Renal cortical epithelial cell (primary cell): ENCODE measurements around the gene ANXA4. TPM values are rescaled to one million over a fixed set of nuclear protein-coding genes. Genes with fewer than 3 reads are reported as not detected.

Source experiments
- DNase-seq: peaks from one replicate; pipeline ENCODE4 v3.0.0-alpha.2; 2011; ENCODE audit warnings: low read depth
- total RNA-seq: library from RNA; depleted of rRNA; stranded (reverse); fragments of >200 nt; gene quantifications from 2 replicates; pipeline ENCODE4 v1.2.3, GENCODE V29; 2014

The ANXA4 gene
- total RNA-seq, 1 donor from 2014 or later, result 424 TPM

DNA sequence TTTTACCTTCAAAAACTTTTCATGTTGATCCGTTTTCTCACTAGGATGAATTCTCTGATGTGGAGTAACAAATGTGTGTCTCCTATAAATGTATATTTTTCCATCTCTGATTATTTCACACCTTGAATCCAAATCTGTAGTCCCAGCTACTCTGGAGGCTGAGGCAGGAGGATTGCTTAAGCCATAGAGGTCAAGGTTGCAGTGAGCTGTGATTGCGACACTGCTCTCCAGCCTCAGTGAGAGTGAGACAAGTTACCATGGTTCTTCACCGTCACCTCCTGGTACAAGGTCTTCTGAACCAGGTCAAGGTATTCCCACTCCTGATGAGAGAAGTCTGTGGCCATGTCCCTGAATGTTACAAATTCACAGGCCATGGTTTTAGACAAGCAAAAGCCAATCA, 102.6 kb downstream of the ANXA4 start:
- no peak for DNase-seq

DNA sequence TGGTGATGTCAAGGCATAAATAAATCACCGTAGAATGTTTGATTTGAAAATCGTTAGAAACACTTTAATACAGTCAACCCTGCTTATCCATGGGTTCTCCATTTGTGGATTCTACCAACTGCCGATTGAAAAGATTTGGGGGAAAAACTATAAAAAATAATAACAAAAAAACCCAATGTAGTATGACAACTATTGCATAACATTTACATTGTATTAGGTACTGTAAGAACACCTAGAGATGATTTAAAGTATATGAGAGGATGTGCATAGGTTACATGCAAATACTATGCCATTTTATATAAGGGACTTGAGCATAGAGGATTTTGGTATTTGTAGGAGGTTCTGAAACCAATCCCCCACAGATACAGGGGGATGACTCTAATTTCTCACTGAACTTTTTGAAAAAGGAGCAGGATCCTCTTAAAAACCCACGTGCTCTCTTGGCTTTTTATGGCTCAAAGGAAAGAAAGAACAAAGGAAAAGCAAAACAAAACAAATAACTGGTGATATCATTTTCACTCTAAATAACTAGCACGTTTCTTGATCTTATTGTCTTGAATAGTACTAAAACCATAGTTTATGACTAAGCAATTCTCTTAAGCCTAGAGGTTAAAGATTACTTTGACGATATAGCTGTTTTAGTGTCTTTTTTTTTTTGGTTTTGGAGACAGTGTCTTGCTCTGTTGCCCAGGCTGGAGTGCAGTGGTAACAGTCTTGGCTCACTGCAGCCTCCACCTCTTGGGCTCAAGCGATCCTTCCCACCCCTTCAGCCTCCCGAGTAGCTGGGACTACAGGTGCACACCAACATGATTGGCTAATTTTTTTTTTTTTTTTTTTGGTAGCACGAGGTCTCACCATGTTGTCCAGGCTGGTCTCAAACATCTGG, 104.5 kb downstream of the ANXA4 start:
- DNase-seq, result no peak

DNA sequence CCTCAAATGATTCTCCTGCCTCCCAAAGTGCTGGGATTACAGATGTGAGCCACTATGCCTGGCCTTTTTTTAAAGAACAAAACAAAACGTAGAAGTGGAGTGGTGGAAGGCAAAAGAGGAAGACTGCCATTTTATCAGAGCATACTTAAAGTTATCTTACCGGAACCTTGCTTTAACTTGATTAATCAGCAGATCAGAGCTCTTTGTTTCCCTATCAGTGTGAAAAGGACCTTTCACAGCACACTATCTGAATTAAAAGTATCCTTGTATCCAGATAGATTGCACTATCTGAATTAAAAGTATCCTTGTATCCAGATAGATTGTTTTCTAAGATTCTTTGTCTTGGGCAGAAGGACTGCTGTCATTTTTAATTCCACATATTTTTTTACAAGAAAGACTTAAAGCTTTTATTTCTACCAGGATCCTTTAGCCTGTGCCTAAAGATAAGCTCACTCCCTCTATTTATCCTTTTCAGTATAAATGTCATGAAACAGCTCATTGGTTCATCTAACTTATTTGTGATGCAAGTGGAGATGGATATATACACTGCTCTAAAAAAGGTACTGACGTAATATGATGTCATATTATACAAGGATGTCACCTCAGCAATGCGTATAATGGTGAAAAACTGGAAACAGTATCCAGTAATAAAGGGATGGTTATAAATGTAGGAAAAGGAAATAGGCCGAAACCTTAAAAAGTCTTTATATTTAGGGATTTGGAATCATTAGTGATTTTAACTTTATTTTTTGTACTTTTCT, 105.3 kb downstream of the ANXA4 start:
- DNase-seq, result no peak

DNA sequence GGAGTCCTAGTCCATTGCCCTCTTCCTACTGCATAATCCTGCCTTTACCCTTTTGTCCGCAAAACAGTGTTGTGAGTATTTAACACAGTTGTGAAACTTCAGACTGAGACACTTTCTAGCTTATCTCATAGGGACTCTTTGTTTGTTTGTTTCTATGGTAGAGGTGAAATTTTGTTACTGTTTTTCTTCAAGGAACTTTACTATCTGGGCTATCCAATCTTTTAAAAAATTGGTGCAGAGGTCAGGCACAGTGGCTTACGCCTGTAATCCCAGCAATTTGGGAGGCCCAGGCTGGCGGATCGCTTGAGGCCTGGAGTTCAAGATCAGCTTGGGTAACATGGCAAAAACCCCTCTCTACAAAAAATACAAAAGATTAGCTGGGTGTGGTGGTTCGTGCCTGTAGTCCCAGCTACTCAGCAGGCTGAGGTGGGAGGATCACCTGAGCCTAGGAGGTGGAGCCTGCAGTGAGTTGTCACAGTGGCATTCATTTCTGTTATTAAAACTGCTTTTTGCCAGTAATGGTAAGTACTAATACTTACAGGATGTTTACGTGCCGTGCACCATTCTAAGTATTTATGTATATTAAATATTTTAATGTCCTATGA, 106.4 kb downstream of the ANXA4 start:
- no peak for DNase-seq

DNA sequence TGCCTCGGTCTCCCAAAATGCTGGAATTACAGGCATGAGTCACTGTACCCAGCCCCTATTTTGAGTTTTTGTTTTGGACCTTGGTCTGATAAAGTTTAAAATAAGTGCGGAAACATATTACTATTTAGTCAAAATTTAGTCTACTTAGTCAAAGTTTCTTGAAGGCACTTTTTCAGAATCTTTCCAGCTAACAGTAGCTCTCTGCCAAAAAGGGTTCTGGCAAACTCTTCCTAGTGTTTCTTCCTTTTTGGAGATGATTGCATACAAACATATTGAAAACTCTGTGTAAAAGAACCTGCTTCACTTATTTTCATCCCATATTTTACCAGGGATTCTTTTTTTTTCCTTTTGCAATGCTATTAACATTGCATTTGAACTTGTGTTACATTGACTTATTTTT, 116.3 kb downstream of the ANXA4 start:
- DNase-seq, result no peak

DNA sequence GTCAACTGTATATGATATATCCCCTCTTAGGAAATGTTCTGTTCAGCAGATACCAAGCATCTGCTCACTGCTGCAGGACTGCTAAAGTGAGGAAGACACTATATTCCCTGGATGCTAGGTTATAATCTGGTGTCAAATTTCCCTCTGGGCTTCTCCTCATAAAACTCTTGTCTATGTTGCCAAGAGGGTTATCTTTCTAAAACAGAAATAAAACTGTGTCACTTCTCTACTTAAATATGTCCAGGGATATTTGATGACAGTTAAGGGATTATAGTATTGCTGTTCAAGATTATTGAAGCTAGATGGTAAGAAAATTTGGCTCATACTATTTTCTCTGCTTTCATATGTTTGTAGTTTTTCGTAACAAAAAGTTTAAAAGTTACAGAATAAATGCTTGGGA, 121.4 kb downstream of the ANXA4 start:
- DNase-seq, result no peak

Other genes with a start within 250 kb of the ANXA4 start
- 12.9 and 70.6 TPM in 2 replicates for gene AAK1, start 98.4 kb upstream of the ANXA4 start, total RNA-seq
- 4.9 and 22.7 TPM in 2 replicates for gene GMCL1, start 87.5 kb downstream of the ANXA4 start, total RNA-seq
- gene SNRNP27, start 151.8 kb downstream of the ANXA4 start, total RNA-seq, result 43.9 and 76.9 TPM in 2 replicates
- gene MXD1, start 173.0 kb downstream of the ANXA4 start, total RNA-seq, result 4.7 and 8.0 TPM in 2 replicates
- gene ASPRV1, start 219.5 kb downstream of the ANXA4 start, total RNA-seq, result 0.20 TPM in 1 of 2 replicates, not detected in the other